ENCODE data around the gene WNT7B.

DNA sequence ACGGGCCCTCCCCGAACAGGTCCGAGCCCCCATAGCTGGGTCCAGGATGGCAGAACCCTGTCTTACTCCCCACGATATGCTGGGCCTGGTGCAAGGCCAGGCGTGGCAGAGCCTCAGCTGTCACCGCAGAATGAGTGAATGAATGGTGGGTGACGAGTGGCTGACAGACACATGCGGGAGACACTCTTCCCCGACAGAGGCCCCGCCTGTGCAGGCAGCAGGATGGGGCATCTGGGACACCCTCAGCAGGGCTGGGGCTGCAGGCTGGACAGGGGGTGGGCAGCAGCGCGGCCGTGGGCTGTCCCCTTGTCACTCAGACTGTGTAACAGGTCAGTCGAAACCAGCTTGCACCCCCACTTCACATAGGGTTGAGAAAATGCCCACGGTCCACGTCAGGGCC, 18.0 kb downstream of the WNT7B start:
- TF ChIP-seq, protein P1, sequence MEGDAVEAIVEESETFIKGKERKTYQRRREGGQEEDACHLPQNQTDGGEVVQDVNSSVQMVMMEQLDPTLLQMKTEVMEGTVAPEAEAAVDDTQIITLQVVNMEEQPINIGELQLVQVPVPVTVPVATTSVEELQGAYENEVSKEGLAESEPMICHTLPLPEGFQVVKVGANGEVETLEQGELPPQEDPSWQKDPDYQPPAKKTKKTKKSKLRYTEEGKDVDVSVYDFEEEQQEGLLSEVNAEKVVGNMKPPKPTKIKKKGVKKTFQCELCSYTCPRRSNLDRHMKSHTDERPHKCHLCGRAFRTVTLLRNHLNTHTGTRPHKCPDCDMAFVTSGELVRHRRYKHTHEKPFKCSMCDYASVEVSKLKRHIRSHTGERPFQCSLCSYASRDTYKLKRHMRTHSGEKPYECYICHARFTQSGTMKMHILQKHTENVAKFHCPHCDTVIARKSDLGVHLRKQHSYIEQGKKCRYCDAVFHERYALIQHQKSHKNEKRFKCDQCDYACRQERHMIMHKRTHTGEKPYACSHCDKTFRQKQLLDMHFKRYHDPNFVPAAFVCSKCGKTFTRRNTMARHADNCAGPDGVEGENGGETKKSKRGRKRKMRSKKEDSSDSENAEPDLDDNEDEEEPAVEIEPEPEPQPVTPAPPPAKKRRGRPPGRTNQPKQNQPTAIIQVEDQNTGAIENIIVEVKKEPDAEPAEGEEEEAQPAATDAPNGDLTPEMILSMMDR (IDR thresholded peaks at IDR 0.05), result no peak
- TF ChIP-seq EZH2phosphoT487 (IDR thresholded peaks at IDR 0.05), result no peak

Data from neural progenitor cell (in vitro differentiated cells).